Skeletal muscle tissue (tissue), 4 donors: ENCODE results near the gene NFIB. TPM values are rescaled to one million over a fixed set of nuclear protein-coding genes. Genes with fewer than 3 reads are reported as not detected.

Experiments
- H3K27ac ChIP-seq: one replicate; pipeline ENCODE4 v1.7.0; 2013; ENCODE audit warnings: mild to moderate bottlenecking, low read depth, low read length, inconsistent platforms
- H3K27me3 ChIP-seq, 3 donors: one replicate each; pipeline ENCODE4 v1.7.0; 2013; ENCODE audit warnings: low read length in 3 of 3; ENCODE audit not compliant: control insufficient read depth in 3 of 3, insufficient read depth in 3 of 3
- H3K36me3 ChIP-seq, 3 donors: one replicate each; pipeline ENCODE4 v1.7.0; 2013; ENCODE audit warnings: low read length in 3 of 3; ENCODE audit not compliant: control insufficient read depth in 3 of 3, insufficient read depth in 3 of 3
- H3K4me1 ChIP-seq, 3 donors: one replicate each; pipeline ENCODE4 v1.7.0; 2013; ENCODE audit warnings: low read length in 3 of 3, mild to moderate bottlenecking in 3 of 3; ENCODE audit not compliant: control insufficient read depth in 3 of 3, insufficient read depth in 3 of 3
- H3K4me3 ChIP-seq, 3 donors: one replicate each; pipeline ENCODE4 v1.7.0; 2013; ENCODE audit warnings: low read length in 3 of 3
- H3K9ac ChIP-seq, 3 donors: one replicate each; pipeline ENCODE4 v1.7.0; 2013; ENCODE audit warnings: low read length in 3 of 3, mild to moderate bottlenecking in 3 of 3, moderate library complexity in 2 of 3, low read depth in 1 of 3
- H3K9me3 ChIP-seq, 3 donors: one replicate each; pipeline ENCODE4 v1.7.0; 2013; ENCODE audit warnings: low read length in 3 of 3; ENCODE audit not compliant: control insufficient read depth in 3 of 3
- total RNA-seq: library from RNA; depleted of rRNA; stranded (reverse); fragments of >200 nt; gene quantifications from one replicate; pipeline ENCODE4 v1.2.3, GENCODE V29; 2014
- donor health status: Osteomylitis.

Gene NFIB
- total RNA-seq, 1 donor from 2014 or later, result 95.0 TPM

DNA sequence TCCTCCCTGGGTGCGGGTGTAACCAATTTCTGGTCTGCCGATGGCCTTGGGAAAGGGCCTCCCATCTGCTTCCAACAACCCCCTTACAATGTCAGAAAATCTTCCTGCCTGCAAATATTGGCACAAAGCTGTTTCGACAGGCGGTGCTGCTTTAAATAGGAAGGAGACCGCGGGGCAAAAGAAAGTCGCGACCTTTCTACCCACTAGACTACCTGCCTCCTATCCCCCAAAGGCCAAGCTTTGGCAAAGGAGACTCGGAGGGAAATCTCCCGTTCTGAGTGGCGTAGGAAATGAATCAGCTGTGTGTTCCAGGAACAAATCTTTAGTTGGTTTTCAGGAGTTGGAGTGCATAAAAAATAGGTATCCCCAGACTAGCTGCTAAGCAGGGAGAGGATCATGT lies 36.8 kb upstream of the NFIB start:
- Histone ChIP-seq H3K4me1 (peaks cover 22 to 43% (median 24%) of the 10 kb centered on the region in 3 donors), H3K27me3 (no peaks in the 10 kb centered on the region), H3K4me3 (peak overlapping the region; percentile 29 to 41 (median 30)), H3K9ac (peak overlapping the region; percentile 50 to 72 (median 65)), H3K27ac (peak overlapping the region; percentile 95), H3K36me3 (no peaks in the 10 kb centered on the region), H3K9me3 (no peaks in the 10 kb centered on the region)

DNA sequence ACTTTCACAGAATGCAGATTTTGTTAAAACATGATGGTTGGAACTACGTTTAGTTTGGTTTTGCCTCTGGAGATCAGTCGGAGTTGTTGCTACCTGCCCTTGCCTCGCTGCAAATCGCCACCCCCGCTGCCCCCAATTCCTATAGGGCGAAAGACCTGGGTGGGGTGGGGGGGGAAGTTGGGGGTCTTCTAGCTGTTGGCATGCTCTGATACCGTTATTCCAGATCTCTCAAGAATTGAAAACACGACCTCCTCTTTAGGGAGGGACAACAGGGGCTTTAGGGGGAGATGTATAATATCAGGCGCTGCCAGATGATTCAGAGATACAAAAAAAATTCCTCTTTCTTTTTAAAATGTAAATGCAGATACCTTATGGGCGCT lies 36.4 kb upstream of the NFIB start:
- H3K27me3 ChIP-seq, result no peaks in the 10 kb centered on the region
- peak overlapping the region; percentile 30 to 83 (median 83) for H3K4me3 ChIP-seq
- H3K4me1 ChIP-seq, result peaks cover 22 to 43% (median 24%) of the 10 kb centered on the region in 3 donors
- H3K27ac ChIP-seq, result peak overlapping the region; percentile 95
- H3K9ac ChIP-seq, result peak overlapping the region; percentile 65 to 93 (median 82)
- H3K9me3 ChIP-seq, result no peaks in the 10 kb centered on the region
- H3K36me3 ChIP-seq, result no peaks in the 10 kb centered on the region

DNA sequence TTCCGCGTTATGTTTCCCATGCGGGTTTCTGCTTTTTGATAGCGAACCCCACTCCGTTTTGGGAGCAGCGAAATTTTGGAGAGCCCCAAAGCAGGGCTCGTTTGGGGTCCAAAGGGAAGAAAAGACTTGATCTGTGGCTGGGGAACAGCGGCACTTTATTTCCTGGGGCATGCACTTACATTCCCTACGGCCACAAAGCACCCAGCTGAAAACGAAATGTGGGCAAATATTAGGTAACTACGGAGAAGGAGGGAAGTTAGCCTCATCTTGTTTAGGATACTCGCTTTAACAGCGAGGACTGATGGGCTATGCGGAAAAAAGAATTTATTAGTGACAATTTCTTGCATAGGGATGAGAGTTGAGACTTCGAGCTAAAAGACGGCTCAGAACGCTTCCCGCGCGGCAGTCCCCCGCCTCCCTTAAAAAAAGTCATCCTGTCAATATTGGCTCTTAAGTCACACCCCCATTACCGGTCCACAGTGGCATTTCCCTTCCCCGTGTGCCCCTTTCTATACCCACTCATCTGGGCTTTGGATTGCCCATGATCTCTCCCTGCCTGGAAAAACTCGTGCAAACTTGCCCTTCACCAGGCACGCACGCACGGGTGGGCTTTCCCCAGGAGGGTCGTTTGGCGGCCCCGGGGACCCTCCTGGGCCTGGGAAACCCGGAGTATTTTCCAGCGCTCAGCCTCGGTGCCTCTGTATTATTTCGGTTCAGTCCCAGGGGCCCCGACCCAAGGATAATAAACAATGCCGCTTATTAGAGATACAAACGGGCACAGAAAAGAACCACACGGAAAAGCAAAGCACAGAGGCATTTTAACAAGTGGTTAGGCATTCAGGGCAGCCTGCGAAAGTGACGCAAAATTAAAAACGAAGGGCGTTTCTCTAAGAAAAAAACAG lies 35.8 kb upstream of the NFIB start:
- Histone ChIP-seq H3K27ac (peak overlapping the region; percentile 95), H3K36me3 (no peaks in the 10 kb centered on the region), H3K9me3 (no peaks in the 10 kb centered on the region), H3K9ac (peak overlapping the region; percentile 82 to 93 (median 88)), H3K27me3 (no peaks in the 10 kb centered on the region), H3K4me1 (peaks cover 24 to 46% (median 26%) of the 10 kb centered on the region in 3 donors), H3K4me3 (peak overlapping the region; percentile 44 to 83 (median 83))

DNA sequence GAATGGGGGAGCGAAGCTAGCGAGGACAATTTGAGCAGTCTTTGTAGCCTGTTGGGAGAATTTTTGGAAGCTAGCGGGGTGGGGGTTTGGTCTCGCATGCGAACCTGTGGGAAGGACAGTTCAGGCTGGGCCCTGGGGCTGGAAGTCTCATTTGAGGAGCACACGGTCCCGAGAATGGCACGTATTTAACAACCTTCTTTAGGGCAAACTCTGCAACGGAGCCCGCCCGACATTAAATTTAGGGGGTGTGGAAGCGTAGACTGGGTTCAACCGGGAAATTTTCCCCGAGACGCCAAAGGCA lies 35.2 kb upstream of the NFIB start:
- Histone ChIP-seq H3K9me3 (no peaks in the 10 kb centered on the region), H3K36me3 (no peaks in the 10 kb centered on the region), H3K4me1 (peaks cover 26 to 48% (median 32%) of the 10 kb centered on the region in 3 donors), H3K27me3 (no peaks in the 10 kb centered on the region), H3K27ac (peak overlapping the region; percentile 95), H3K9ac (peak overlapping the region; percentile 82 to 93 (median 88)), H3K4me3 (peak overlapping the region; percentile 74 to 83 (median 83))

DNA sequence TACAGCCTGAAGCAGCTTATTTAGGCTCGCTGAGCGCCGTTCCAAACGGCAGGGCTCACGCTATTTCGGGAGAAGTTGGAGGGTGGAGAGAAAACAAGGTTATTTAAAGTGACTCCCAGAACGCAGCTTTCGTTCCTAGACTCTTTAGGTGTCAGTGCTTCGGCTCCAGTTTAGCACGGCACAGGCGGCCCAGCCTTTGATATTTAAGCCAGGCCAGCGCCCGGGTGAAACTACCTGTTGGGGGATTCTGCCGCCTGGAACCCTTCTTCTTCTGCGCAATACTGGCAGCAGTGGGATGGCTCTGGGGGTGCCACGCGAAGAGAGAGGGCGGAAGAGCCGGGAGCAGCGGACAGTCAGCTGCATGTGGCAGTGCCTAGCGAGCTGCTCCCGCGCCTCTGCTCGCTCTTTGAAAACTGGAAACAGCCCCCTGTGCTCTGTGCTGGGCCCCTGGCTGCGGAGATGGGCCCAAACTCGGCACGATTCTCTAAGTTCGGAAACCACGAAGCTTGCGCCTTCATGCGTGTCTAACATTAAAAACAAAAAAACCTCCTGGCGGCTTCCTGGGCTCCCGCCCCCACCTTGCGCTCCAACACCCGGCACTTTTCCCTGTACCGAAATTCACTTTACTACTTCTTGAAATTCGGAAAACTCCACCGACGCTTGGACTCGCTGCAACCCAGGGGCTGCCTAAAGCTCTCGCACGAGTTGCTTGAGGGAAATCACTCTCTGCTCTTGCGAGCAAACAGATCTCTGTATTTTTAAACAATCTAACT lies 34.6 kb upstream of the NFIB start:
- Histone ChIP-seq H3K27ac (peak overlapping the region; percentile 95), H3K4me1 (peaks cover 24 to 45% (median 35%) of the 10 kb centered on the region in 3 donors), H3K9ac (peak overlapping the region; percentile 82 to 93 (median 88)), H3K4me3 (peak overlapping the region; percentile 74 to 83 (median 83)), H3K27me3 (no peaks in the 10 kb centered on the region), H3K9me3 (no peaks in the 10 kb centered on the region), H3K36me3 (no peaks in the 10 kb centered on the region)

DNA sequence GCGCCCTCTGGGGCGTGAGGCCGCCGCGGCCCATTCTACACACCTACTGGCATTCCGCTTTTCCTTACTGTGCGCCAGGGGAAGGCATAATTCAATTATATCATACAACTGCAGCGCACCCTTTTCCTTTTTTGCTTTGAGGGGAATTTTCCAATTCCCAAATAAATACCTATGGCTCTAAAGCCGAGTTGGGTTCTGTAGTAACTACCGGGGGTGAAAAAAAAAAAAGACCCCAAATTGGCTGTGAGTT lies 34.1 kb upstream of the NFIB start:
- Histone ChIP-seq H3K27me3 (no peaks in the 10 kb centered on the region), H3K4me3 (peak overlapping the region; percentile 74 to 83 (median 83)), H3K9me3 (no peaks in the 10 kb centered on the region), H3K4me1 (peaks cover 23 to 40% (median 37%) of the 10 kb centered on the region in 3 donors), H3K9ac (peak overlapping the region; percentile 82 to 93 (median 88)), H3K36me3 (no peaks in the 10 kb centered on the region), H3K27ac (peak overlapping the region; percentile 95)

DNA sequence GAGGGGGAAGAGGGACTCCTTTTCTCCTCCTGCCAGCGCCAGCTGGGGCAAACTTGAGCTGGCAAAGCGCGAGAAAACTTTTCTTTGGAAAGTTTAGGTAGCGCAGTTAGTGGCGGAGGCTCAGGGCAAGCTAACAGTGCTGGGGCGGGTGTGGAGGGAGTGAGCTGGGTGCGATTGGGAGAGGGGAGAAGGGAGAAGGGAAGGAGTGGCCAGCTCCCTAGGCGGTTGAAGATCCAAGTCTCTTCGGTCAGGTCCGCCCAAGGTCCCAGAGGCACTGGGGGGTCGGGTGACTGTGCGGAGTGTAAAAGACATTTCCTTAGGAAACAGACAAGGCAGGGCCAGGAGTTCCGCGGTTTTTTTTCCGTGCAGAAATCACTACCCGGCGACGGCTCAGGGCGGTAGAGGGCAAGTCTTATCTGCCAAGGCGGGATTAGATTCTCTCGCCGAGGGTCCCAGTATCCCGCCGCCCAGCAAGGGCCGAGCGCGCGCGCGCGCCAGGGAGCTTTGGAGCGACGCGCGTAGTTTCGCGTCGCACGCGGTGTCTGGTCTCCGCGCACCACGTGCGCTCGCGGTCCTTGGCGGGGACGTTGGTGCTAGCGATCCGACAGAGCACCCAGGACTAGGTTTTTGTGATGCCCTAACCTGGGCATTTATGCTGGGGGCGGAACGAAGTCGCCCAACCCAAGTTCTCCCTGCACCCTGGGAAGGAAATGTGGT lies 33.6 kb upstream of the NFIB start:
- Histone ChIP-seq H3K27me3 (no peaks in the 10 kb centered on the region), H3K4me3 (peak overlapping the region; percentile 74 to 83 (median 83)), H3K9me3 (no peaks in the 10 kb centered on the region), H3K9ac (peak overlapping the region; percentile 82 to 93 (median 88)), H3K27ac (peak overlapping the region; percentile 95), H3K36me3 (no peaks in the 10 kb centered on the region), H3K4me1 (peaks cover 21 to 35% (median 33%) of the 10 kb centered on the region in 3 donors)

DNA sequence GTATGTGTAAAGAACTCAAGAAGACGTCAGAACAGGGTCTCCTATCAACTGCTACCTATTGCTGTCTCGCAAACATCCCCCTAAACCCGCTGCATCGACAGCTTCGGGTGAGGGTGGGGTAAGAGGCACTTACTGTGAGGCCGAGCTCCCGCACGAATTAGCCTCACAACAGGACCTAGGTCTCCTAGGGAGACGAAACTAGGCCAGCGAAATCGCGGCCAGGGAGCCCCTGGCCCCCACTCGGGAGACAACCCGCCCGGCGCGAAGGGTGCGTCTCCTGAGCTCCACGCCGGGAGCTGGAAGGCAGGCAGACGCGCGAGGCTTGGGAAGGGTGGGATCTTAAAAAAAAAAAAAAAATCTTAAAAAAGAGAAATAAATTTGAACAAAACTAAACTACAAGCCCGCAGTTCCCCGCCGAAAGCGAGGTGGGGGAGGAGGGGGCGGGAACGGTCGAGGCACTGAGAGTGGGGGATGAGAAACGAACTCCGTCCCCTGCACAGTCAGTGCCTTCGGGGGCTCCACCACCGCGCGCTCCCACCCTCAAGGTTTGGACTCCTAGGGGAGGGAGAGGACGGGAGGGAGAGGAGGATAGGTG lies 33.0 kb upstream of the NFIB start:
- H3K9me3 ChIP-seq, result no peaks in the 10 kb centered on the region
- peaks cover 18 to 35% (median 30%) of the 10 kb centered on the region in 3 donors for H3K4me1 ChIP-seq
- H3K27ac ChIP-seq, result peak overlapping the region; percentile 95
- H3K9ac ChIP-seq, result peak overlapping the region; percentile 82 to 93 (median 88)
- H3K36me3 ChIP-seq, result no peaks in the 10 kb centered on the region
- no peaks in the 10 kb centered on the region for H3K27me3 ChIP-seq
- H3K4me3 ChIP-seq, result peak overlapping the region; percentile 74 to 83 (median 83)

DNA sequence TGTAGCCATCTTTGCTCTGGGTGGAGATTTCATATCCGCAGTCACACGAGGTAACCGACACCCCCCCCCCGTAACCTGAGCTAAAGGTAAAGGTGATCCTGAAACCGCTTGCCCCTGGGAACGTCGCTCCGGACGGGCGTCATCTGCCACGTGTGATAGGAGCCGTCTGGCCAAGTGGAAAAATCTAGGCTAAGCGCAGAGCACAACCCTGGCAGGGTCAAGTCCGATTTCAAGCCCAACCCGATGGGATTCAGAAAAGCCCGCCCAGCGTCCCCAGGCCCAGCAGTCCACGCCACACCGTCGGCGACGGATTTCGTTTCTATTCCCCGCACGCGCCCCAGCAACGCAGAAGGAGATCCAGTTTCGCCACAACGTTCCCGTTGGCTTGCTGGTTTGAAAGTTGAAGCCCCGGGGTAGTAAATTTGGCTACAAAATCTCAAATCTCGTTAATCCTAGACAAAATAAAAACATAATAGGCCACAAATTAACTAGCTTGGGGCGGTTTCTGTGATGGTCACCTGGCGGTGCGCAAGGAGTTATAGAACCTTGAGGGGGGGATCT lies 32.4 kb upstream of the NFIB start:
- Histone ChIP-seq H3K27ac (peak overlapping the region; percentile 95), H3K9me3 (no peaks in the 10 kb centered on the region), H3K27me3 (no peaks in the 10 kb centered on the region), H3K36me3 (no peaks in the 10 kb centered on the region), H3K9ac (peak overlapping the region; percentile 82 to 93 (median 88)), H3K4me3 (peak overlapping the region; percentile 27 to 83 (median 83)), H3K4me1 (peaks cover 21 to 36% (median 29%) of the 10 kb centered on the region in 3 donors)
